NCI-H1105 treated with DMSO at 0.1 percent for 48 hours (cell line): Measurements from ENCODE around the gene COTL1.

Source experiments
- DNase-seq: peaks from one replicate; lab custom pipeline; 2025; lab: John Stamatoyannopoulos, UW

The COTL1 gene

GRCh38 chr16:84596161-84596560 lies 21.7 kb downstream of the COTL1 start:
- DNase-seq, result no peak

GRCh38 chr16:84595052-84595481 lies 22.8 kb downstream of the COTL1 start:
- DNase-seq, result no peak

- DNase-seq, result peak; percentile 56
These were observed 23.2 kb downstream of the COTL1 start for GRCh38 chr16:84594725-84595038.

- peak; percentile 73 for DNase-seq
These were observed 23.8 kb downstream of the COTL1 start for GRCh38 chr16:84593825-84594724.

GRCh38 chr16:84592718-84593117 lies 25.2 kb downstream of the COTL1 start:
- no peak for DNase-seq

GRCh38 chr16:84589975-84590719 lies 27.7 kb downstream of the COTL1 start:
- no peak for DNase-seq

- no peak for DNase-seq
These were observed 28.9 kb downstream of the COTL1 start for GRCh38 chr16:84588991-84589390.

GRCh38 chr16:84585886-84586285 lies 32.0 kb downstream of the COTL1 start:
- no peak for DNase-seq

GRCh38 chr16:84585467-84585866 lies 32.4 kb downstream of the COTL1 start:
- no peak for DNase-seq

GRCh38 chr16:84584678-84585077 lies 33.2 kb downstream of the COTL1 start:
- DNase-seq, result no peak

- no peak for DNase-seq
These were observed 33.9 kb downstream of the COTL1 start for GRCh38 chr16:84583995-84584394.

- DNase-seq, result no peak
These were observed 34.8 kb downstream of the COTL1 start for GRCh38 chr16:84582958-84583516.

- DNase-seq, result no peak
These were observed 36.7 kb downstream of the COTL1 start for GRCh38 chr16:84581158-84581557.

GRCh38 chr16:84579936-84580335 lies 37.9 kb downstream of the COTL1 start:
- DNase-seq, result no peak

- no peak for DNase-seq
These were observed 39.2 kb downstream of the COTL1 start for GRCh38 chr16:84578538-84579126.

- no peak for DNase-seq
These were observed 40.7 kb downstream of the COTL1 start for GRCh38 chr16:84577034-84577803.

GRCh38 chr16:84575914-84576313 lies 42.0 kb downstream of the COTL1 start:
- no peak for DNase-seq

GRCh38 chr16:84574191-84574590 lies 43.7 kb downstream of the COTL1 start:
- DNase-seq, result no peak

- DNase-seq, result no peak
These were observed 45.8 kb downstream of the COTL1 start for GRCh38 chr16:84572096-84572495.

GRCh38 chr16:84571506-84571905 lies 46.4 kb downstream of the COTL1 start:
- DNase-seq, result no peak

GRCh38 chr16:84570739-84571403 lies 47.0 kb downstream of the COTL1 start:
- peak; percentile 55 for DNase-seq
